Keratinocyte (primary cell): Measurements from ENCODE around the gene GALNT2. TPM values are rescaled to one million over a fixed set of nuclear protein-coding genes. Genes with fewer than 3 reads are reported as not detected.

Experiments used
- DNase-seq: peaks from one replicate; pipeline ENCODE4 v3.0.0-alpha.2; 2011; ENCODE audit warnings: low read depth, missing footprints, low spot score
- FAIRE-seq: peaks from 2 replicates; lab custom pipeline; 2011; peaks lifted over from hg19 to GRCh38; lab: Jason Lieb, UNC
- H2AFZ ChIP-seq: 2 replicates; pipeline ENCODE4 v1.6.0; 2012; ENCODE audit warnings: low read length, control low read depth, inconsistent platforms; ENCODE audit not compliant: control insufficient read depth
- H3K27ac ChIP-seq: 2 replicates; pipeline ENCODE4 v1.5.1; 2011; ENCODE audit warnings: low read length; ENCODE audit not compliant: control insufficient read depth, insufficient read depth
- H3K27me3 ChIP-seq: 3 replicates; pipeline ENCODE4 v1.6.0; 2011; ENCODE audit warnings: low read length; ENCODE audit not compliant: control insufficient read depth, insufficient read depth; ENCODE audit errors: extremely low read depth
- H3K36me3 ChIP-seq, 2 experiments: 2 replicates in 1 of 2; 3 replicates in 1 of 2; pipeline ENCODE4 v1.5.1; 2011; ENCODE audit warnings: low read length in 2 of 2, mild to moderate bottlenecking in 1 of 2; ENCODE audit not compliant: control insufficient read depth in 2 of 2, insufficient read depth in 2 of 2; ENCODE audit errors: extremely low read depth in 1 of 2
- H3K4me1 ChIP-seq: 3 replicates; pipeline ENCODE4 v1.5.1; 2011; ENCODE audit warnings: low read length; ENCODE audit not compliant: control insufficient read depth, insufficient read depth; ENCODE audit errors: extremely low read depth
- H3K4me2 ChIP-seq: 3 replicates; pipeline ENCODE4 v1.6.0; 2011; ENCODE audit warnings: low read depth, low read length; ENCODE audit not compliant: control insufficient read depth, insufficient read depth; ENCODE audit errors: extremely low read depth
- H3K4me3 ChIP-seq, 3 experiments: fragments of 200-600 bp in 1 of 3; sonication (generic) in 1 of 3; 2 replicates in 2 of 3; 3 replicates in 1 of 3; pipeline ENCODE4 v1.5.1; 2011 to 2016; ENCODE audit warnings: low read length in 3 of 3, mild to moderate bottlenecking in 3 of 3, control low read depth in 2 of 3, inconsistent platforms in 1 of 3, low read depth in 1 of 3, mixed read lengths in 1 of 3, mixed run types in 1 of 3, moderate library complexity in 1 of 3; ENCODE audit not compliant: control insufficient read depth in 2 of 3, insufficient read depth in 2 of 3; ENCODE audit errors: extremely low read depth in 1 of 3
- H3K79me2 ChIP-seq: 2 replicates; pipeline ENCODE4 v1.6.0; 2012; ENCODE audit warnings: low read length; ENCODE audit not compliant: control insufficient read depth, insufficient read depth
- H3K9ac ChIP-seq: 3 replicates; pipeline ENCODE4 v1.6.0; 2011; ENCODE audit warnings: low read length; ENCODE audit not compliant: control insufficient read depth, insufficient read depth; ENCODE audit errors: extremely low read depth
- H3K9me1 ChIP-seq: 3 replicates; pipeline ENCODE4 v1.6.0; 2011; ENCODE audit warnings: low read length; ENCODE audit not compliant: control insufficient read depth, insufficient read depth; ENCODE audit errors: extremely low read depth
- H3K9me3 ChIP-seq: 2 replicates; pipeline ENCODE4 v1.5.1; 2012; ENCODE audit warnings: low read depth, low read length; ENCODE audit not compliant: control insufficient read depth
- H4K20me1 ChIP-seq: 3 replicates; pipeline ENCODE4 v1.6.0; 2011; ENCODE audit warnings: low read length; ENCODE audit not compliant: control insufficient read depth, insufficient read depth; ENCODE audit errors: extremely low read depth
- EZH2 ChIP-seq: IDR thresholded peaks from one replicate; pipeline ENCODE4 v1.6.1; 2012; ENCODE audit warnings: inconsistent platforms, mild to moderate bottlenecking, low read length, moderate library complexity
- dilution Hi-C: fragments of 300-500 bp; cut with MboI; formaldehyde crosslinking; loops from one replicate; pipeline ENCODE4 v1.7.0; 2020; ENCODE audit warnings: low sequenced_read_pairs; ENCODE audit not compliant: extremely low pct_ligation_motif_present
- polyA plus RNA-seq, 5 experiments: library from polyadenylated mRNA; depleted of rRNA in 3 of 5; stranded (reverse) in 3 of 5; stranded (forward) in 1 of 5; unstranded in 1 of 5; fragments of >200 nt; gene quantifications; 1 replicate in 1 of 5; 2 replicates in 3 of 5; 3 replicates in 1 of 5; pipeline versions ENCODE4 v1.2.1 to v1.2.3, GENCODE V29; 2011 to 2012; ENCODE audit warnings: missing spikeins in 2 of 5, low read depth in 1 of 5, low replicate concordance in 1 of 5
- TF ChIP-seq, protein P1 (sequence below), 3 experiments: IDR thresholded peaks in 1 of 3; conservative IDR thresholded peaks in 1 of 3; optimal IDR thresholded peaks in 1 of 3; 2 replicates in 2 of 3; 3 replicates in 1 of 3; pipeline versions ENCODE3 to v1.5.1; 2011; ENCODE audit warnings: low read length in 3 of 3, mild to moderate bottlenecking in 3 of 3, moderate library complexity in 2 of 3, control low read depth in 1 of 3, inconsistent platforms in 1 of 3; ENCODE audit not compliant: insufficient read depth in 2 of 3; ENCODE audit errors: extremely low read depth in 1 of 3

Gene GALNT2
- polyA plus RNA-seq, 1 donor (not counting 4 experiments of a cell fraction or from before 2014, with no cell fraction given), result 61.7 TPM

DNA sequence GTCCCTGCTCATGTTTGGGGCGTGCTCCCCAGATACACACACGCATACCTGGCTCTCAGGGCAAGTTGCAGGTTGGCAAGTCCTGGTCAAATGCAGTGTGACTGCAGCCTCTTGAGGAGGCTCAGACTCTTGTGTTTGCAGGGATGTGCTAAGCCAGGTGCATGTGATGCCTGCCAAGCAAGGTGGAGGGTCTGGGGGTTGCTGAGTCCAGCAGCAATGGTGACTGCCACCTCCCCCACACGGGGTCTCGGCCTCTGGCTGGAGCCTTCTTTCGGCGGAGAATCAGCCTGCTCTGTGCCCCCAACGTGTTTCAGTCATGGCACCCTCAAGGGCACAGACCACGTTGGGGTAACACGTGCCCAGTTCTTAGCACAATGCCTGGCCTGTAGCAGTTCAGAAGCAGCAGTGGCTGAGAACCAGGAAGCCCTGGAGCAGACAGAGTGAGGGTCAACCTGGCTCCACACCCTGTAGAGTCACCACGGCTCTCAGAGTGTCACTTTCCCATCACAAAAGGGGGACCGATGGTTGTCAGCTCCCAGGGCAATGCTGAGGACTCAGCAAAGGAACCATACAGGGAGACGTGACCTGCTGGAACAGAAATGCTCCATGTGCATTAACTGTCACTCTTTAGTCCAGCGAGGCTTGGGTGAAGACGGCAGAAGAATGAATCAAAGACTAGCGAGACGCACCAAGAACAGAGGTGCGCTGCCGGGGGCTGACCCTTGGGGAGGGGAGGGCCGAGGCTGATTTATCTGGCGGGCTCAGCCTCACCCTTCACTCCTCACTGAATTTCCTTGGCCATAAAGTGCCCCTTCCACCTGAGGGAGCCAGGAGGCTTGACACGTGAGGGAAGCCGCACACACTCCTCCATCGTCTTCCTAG, 250.1 kb downstream of the GALNT2 start:
- FAIRE-seq (no peak), DNase-seq (no peak)
- TF ChIP-seq EZH2, result no peak
- TF ChIP-seq, protein P1, sequence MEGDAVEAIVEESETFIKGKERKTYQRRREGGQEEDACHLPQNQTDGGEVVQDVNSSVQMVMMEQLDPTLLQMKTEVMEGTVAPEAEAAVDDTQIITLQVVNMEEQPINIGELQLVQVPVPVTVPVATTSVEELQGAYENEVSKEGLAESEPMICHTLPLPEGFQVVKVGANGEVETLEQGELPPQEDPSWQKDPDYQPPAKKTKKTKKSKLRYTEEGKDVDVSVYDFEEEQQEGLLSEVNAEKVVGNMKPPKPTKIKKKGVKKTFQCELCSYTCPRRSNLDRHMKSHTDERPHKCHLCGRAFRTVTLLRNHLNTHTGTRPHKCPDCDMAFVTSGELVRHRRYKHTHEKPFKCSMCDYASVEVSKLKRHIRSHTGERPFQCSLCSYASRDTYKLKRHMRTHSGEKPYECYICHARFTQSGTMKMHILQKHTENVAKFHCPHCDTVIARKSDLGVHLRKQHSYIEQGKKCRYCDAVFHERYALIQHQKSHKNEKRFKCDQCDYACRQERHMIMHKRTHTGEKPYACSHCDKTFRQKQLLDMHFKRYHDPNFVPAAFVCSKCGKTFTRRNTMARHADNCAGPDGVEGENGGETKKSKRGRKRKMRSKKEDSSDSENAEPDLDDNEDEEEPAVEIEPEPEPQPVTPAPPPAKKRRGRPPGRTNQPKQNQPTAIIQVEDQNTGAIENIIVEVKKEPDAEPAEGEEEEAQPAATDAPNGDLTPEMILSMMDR (optimal IDR thresholded peaks at IDR 0.05 in 1 of 3, IDR thresholded peaks at IDR 0.05 in 1 of 3, conservative IDR thresholded peaks at IDR 0.05 in 1 of 3; ENCODE audit: extremely low read depth in 1 of 3, insufficient read depth in 2 of 3, low read length in 3 of 3), result no peak
- Histone ChIP-seq H3K4me1 (peaks cover 3% of the 10 kb centered on the region), H3K4me3 (no peak overlapping the region), H3K9me1 (no peaks in the 10 kb centered on the region), H3K27ac (no peak overlapping the region), H3K79me2 (no peaks in the 10 kb centered on the region), H3K4me2 (no peak overlapping the region), H3K9me3 (no peaks in the 10 kb centered on the region), H3K36me3 (no peaks in the 10 kb centered on the region), H4K20me1 (no peaks in the 10 kb centered on the region), H3K27me3 (peaks cover 20% of the 10 kb centered on the region), H2AFZ (no peak overlapping the region), H3K9ac (no peak overlapping the region)
- dilution Hi-C loops, result no loop called here

DNA sequence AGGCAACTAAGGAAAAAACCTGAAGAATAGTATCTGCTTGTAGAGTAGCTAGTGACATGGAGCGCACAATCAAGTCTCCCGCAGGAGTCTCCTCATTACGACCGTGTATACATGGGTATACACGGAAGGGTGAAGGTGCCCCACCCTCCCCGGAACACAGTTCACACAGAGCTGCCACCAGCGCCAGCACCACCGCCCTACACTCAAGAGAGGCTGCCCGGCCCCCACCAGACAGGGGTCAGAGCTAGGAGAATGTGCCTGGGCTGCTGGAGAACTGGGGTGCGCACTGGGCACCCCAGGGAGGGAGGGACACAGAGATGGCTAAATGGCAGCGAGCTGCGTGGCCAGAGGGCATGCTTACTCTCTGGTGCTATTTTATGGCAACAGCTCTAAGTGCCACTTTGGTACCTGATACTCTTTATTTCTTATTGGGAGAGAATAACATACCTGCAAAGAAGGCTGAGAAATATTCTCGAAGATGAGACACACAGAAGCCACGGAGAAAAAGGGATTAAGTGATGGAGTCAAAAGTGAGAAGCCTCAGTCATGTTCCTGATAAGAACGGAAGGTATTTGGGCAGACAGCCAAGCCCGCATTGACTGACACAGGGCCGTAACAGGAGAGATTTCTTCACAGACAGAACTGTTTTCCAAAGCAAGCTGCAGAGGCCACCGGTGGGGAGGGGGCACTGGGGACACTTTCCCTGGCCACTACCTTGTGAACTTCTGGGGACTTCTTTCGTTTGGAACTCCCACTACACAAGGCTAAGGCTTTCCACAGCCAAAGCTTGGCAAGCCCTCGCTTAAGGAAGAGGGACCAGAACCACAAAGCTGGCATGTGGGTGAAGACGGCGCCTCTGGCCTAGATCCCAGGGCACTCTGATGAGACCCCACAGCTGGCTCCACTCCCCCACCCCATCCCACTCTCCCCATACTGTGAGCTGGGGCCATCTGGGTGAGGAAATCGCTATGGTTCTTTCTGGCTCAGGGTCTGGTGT, 251.1 kb downstream of the GALNT2 start:
- Histone ChIP-seq H3K9me1 (no peaks in the 10 kb centered on the region), H2AFZ (no peak overlapping the region), H3K27me3 (peaks cover 20% of the 10 kb centered on the region), H3K4me1 (peaks cover 3% of the 10 kb centered on the region), H3K79me2 (no peaks in the 10 kb centered on the region), H3K9me3 (no peaks in the 10 kb centered on the region), H3K27ac (no peak overlapping the region), H3K4me2 (no peak overlapping the region), H3K9ac (no peak overlapping the region), H3K36me3 (no peaks in the 10 kb centered on the region), H3K4me3 (no peak overlapping the region), H4K20me1 (no peaks in the 10 kb centered on the region)
- DNase-seq (no peak), FAIRE-seq (peak; percentile 9)
- TF ChIP-seq, protein P1 (optimal IDR thresholded peaks at IDR 0.05 in 1 of 3, IDR thresholded peaks at IDR 0.05 in 1 of 3, conservative IDR thresholded peaks at IDR 0.05 in 1 of 3; ENCODE audit: extremely low read depth in 1 of 3, insufficient read depth in 2 of 3, low read length in 3 of 3), result no peak
- TF ChIP-seq EZH2, result no peak
- dilution Hi-C loops, result no loop called here
